HT-29 (cell line): ENCODE results near the gene MAP1LC3B2. TPM values are rescaled to one million over a fixed set of nuclear protein-coding genes. Genes with fewer than 3 reads are reported as not detected.
"Not testable (repeated sequence)": the region's sequence is repeated elsewhere in the genome, so short reads cannot be mapped to it uniquely, and the experiment has no call there.

Experiments
- DNase-seq: peaks from one replicate; pipeline ENCODE4 v3.0.0-alpha.2; 2015; ENCODE audit warnings: low spot score
- total RNA-seq: library from RNA; depleted of rRNA; stranded (reverse); fragments of >200 nt; shearing (Covaris generic); gene quantifications from 2 replicates; pipeline ENCODE4 v1.2.3, GENCODE V29; 2014

Gene MAP1LC3B2
- total RNA-seq, 1 experiment from 2014 or later: not detected

- no peak for DNase-seq
Observed at GRCh38 chr12:116558280-116559161, 660 bp upstream of the MAP1LC3B2 start.

- no peak for DNase-seq
Observed at GRCh38 chr12:116561181-116561821, 2.1 kb downstream of the MAP1LC3B2 start.

GRCh38 chr12:116562090-116562489 lies 2.9 kb downstream of the MAP1LC3B2 start:
- DNase-seq: no peak

GRCh38 chr12:116563262-116563661 lies 4.1 kb downstream of the MAP1LC3B2 start:
- DNase-seq: no peak

- DNase-seq: no peak
Observed at GRCh38 chr12:116564080-116564479, 4.9 kb downstream of the MAP1LC3B2 start.

GRCh38 chr12:116565221-116565620 lies 6.0 kb downstream of the MAP1LC3B2 start:
- not testable (repeated sequence) for DNase-seq

- no peak for DNase-seq
Observed at GRCh38 chr12:116565963-116566362, 6.8 kb downstream of the MAP1LC3B2 start.

- no peak for DNase-seq
Observed at GRCh38 chr12:116568203-116568602, 9.0 kb downstream of the MAP1LC3B2 start.

- DNase-seq: no peak
Observed at GRCh38 chr12:116571089-116571488, 11.9 kb downstream of the MAP1LC3B2 start.

DNA sequence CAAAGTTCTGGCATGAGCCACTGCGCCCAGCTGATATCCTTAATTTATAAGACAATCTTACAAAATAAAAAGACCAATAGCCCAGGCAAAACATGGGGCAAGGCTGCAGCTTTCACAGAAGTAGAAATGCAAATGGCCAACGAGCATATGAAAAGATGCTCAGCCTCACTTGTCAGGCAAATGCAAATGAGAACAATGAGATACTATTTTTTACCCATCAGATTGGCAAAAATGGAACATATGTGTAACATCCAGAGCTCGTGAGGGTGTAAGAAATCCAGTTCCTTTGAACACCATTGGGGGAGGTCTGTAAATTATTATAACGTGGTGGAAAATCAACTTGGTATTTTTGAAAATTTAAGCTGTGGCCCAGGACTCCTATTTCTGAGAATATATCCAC lies 14.6 kb downstream of the MAP1LC3B2 start:
- DNase-seq: no peak

DNA sequence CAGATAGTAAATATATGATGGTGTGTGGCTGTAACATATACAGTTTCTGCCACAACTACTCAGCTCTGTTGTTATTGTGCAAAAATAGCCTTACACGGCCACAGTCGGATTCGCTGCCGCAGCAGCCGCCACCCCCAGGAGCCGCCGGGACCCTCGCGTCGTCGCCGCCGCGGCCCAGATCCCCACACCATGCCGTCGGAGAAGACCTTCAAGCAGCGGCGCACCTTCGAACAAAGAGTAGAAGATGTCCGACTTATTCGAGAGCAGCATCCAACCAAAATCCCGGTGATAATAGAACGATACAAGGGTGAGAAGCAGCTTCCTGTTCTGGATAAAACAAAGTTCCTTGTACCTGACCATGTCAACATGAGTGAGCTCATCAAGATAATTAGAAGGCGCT lies 16.6 kb downstream of the MAP1LC3B2 start:
- DNase-seq: not testable (repeated sequence)

DNA sequence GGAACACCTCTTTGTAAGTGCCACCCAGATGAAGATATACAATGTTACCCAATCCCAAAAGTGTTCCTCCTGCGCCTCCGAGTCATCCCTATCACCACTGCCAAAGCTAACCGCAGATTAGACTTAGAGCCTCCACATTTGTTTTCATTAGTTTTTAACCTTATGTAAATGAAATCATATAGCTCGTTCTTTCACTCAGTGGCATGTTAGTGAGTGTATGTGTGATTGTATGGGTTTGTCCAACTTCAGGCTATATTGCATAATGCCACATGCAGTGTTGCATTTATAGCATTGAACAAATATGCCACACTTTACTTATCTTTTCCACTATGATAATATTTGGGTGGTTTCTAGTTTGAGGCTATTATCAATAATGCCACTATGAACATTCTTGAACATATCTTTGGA lies 18.0 kb downstream of the MAP1LC3B2 start:
- no peak for DNase-seq

GRCh38 chr12:116578051-116578450 lies 18.9 kb downstream of the MAP1LC3B2 start:
- no peak for DNase-seq

- no peak for DNase-seq
Observed at GRCh38 chr12:116582610-116583009, 23.4 kb downstream of the MAP1LC3B2 start.

GRCh38 chr12:116583129-116583694 lies 24.0 kb downstream of the MAP1LC3B2 start:
- no peak for DNase-seq

DNA sequence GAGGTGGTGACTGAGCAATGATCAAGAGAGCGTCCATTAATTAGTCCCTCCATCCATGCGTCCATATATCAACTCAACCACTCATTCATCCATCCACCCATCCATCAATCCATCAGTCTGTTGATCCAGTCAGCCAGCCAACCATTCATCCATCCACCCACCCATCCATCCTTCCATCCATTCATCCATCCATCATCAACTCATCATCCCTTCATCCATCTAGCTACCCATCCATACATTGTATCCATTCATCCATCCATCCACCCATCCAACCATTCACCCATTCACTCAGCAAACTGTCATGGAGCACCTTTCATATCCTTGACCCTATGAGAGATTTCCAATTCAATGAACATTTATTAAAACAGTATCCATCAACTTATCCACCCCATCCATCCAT lies 28.1 kb downstream of the MAP1LC3B2 start:
- no peak for DNase-seq

DNA sequence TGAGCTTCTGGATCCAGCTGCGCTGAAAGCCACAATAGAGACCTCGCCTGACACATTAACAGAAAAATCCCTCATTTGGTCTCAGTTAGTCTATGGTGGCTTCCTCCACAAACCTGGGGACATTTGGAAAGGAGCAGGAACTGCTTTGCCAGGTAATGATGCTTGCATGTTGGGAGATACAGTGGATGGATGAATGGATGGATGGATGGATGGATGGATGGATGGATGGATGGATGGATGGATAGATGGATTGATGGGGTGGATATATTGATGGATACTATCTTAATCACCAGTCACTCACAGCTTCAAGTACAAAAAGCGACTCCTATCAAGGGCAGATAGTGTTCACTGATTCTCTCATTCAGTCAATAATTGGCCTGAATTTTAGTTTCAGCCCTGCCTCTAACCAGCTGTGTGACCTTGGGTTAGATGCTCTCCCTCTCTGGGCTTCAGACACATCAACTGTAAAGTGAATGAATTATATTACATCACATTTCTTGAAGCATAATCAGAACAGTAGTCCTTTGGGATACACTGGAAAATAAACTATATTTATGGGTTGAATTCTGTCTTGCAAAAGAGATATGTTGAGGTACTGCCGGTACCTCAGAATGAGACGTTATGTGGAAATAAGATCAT lies 29.3 kb downstream of the MAP1LC3B2 start:
- DNase-seq: no peak

DNA sequence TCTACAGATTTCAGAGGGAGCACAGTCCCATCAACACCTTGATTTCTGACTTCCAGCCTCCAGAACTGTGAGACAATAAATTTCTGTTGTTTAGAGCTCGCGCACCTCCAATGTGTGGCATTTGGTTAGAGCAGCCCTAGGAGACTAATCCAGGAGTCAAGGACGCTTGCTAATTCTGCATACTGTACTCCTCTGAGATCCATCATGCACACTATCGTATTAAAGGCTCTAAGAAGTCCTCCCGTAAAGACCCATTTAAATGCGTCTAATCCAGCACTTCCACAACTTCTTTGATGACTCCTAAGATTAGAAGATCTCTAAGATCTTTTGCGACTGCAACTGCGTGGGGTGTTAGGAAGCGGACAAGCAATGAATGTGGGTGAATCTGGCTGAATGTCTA lies 30.4 kb downstream of the MAP1LC3B2 start:
- no peak for DNase-seq

DNA sequence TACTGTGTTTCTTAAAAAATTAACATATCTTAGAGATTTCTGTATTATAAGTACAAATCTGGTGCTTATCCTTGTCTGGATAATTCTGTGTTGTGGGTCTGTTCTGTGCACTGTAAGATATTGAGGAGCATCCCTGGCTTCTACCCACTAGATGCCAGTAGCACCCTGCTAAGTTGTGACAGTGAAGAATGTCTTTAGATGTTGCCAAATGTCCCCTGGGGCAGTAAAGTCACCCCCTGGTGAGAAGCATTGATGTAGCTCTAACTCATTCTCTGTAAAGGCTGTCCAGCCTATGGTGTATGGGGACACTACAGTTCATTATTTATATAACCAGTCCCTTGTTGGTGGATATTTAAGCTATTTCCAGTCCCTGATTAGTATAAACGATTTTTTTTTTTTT lies 31.4 kb downstream of the MAP1LC3B2 start:
- DNase-seq: no peak

GRCh38 chr12:116591855-116592637 lies 32.9 kb downstream of the MAP1LC3B2 start:
- DNase-seq: no peak

DNA sequence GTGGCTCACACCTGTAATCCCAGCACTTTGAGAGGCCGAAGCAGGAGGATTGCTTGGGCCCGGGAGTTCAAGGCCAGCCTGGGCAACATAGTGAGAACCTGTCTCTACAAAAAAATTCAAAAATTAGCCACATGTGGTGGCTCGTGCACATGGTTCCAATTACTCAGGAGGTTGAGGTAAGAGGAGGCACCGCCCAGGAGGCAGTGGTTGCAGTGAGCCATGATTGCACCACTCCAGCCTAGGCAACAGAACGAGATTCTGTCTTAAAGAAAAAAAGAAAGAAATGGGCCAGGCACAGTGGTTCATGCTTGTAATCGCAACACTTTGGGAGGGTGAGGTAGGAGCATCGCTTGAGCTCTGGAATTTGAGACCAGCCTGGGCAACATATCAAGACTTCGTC lies 33.5 kb downstream of the MAP1LC3B2 start:
- DNase-seq: no peak
